ENCODE measurements around the gene CDCA7L. TPM values are rescaled to one million over a fixed set of nuclear protein-coding genes. Genes with fewer than 3 reads are reported as not detected.

The CDCA7L gene
- total RNA-seq, 1 experiment from 2014 or later: 39.9 TPM

DNA sequence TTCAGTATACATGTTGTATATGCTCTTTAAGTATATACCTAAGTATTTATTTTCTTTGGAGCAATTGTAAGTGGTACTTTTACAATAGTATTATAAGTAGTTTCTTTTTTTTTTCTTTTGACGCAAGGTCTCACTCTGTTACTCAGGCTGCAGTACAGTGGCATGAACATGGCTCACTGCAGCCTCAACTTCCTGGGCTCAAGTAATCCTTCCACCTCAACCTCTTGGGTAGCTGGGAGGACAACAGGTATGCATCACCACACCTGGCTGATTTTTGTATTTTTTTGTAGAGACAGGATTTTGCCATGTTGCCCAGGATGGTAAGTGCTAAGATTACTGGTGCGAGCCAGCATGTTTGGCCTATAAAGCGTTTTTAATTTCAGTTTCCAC, 13.7 kb upstream of the CDCA7L start:
- no peak for DNase-seq (ENCODE audit: low read depth in 1 of 2, low spot score in 2 of 2)
- Histone ChIP-seq H3K4me3 (no peak overlapping the region), H3K36me3 (no peaks in the 10 kb centered on the region), H3K9me3 (replicated peaks) (no peaks in the 10 kb centered on the region; the same call in 1 of the 2 replicates), H3K27me3 (replicated peaks) (no peaks in the 10 kb centered on the region), H3K4me1 (replicated peaks) (peaks cover 18% of the 10 kb centered on the region), H3K27ac (no peak overlapping the region)

DNA sequence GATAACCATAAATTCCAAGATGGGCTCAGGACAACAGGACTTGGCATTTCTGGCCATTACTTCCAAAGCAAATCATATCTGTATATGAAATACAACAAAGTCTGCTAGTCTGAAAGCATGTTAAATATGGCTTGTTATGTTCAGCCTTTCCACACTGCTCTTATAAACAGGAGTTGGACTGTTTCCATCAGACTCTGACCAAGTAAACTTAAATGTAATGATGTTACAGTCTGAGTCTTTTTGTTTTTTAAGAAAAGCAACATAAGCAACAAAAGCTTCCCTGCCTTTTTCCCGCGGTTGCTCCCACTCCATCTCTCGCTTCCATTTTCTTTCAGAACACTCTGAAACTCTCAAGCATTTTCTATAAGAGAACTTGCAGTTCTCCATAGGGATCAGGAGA, 8.1 kb upstream of the CDCA7L start:
- no peak overlapping the region for H3K27ac ChIP-seq
- no peaks in the 10 kb centered on the region for H3K27me3 ChIP-seq (replicated peaks)
- no peaks in the 10 kb centered on the region for H3K36me3 ChIP-seq
- no peak overlapping the region for H3K4me3 ChIP-seq
- no peaks in the 10 kb centered on the region for H3K9me3 ChIP-seq (replicated peaks)
- no peaks in the 10 kb centered on the region for H3K4me1 ChIP-seq (replicated peaks)
- DNase-seq (ENCODE audit: low read depth in 1 of 2, low spot score in 2 of 2): no peak

DNA sequence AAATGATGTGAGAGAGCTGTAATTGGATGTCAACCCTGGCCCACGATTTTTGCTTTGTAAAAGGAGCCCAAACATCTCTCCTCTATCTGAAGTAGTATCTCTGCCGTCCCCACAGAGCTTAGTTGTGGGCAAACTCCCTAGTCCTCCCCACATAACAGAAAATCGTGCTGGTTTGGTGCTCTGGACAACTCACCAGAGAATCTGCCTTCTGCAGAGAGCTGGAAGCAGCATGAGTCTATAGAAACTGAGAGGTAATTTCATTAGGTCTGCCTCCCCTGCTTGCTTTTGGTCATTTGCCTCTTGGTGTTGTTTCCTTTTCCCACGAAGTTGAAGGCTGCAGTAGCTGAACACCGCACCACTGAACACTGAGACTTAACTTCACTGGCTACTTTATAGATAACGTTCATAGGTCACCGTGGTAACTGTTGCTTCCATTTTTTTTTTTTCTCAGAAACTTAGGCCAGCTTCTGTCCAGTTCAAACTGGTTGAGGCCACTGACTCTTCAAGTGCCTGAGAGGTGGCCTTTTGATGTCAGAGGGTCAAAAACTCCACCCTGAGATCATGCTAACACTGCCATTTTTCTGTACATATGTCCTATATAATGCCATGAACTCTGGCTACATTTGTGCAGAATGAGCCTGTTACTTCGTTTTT, 3.3 kb upstream of the CDCA7L start:
- no peak for DNase-seq (ENCODE audit: low read depth in 1 of 2, low spot score in 2 of 2)
- Histone ChIP-seq H3K9me3 (replicated peaks) (no peaks in the 10 kb centered on the region), H3K27ac (no peak overlapping the region), H3K4me3 (no peak overlapping the region), H3K4me1 (replicated peaks) (peaks cover 7% of the 10 kb centered on the region), H3K27me3 (replicated peaks) (no peaks in the 10 kb centered on the region), H3K36me3 (peaks cover 4% of the 10 kb centered on the region; the same call in 1 of the 2 replicates)

DNA sequence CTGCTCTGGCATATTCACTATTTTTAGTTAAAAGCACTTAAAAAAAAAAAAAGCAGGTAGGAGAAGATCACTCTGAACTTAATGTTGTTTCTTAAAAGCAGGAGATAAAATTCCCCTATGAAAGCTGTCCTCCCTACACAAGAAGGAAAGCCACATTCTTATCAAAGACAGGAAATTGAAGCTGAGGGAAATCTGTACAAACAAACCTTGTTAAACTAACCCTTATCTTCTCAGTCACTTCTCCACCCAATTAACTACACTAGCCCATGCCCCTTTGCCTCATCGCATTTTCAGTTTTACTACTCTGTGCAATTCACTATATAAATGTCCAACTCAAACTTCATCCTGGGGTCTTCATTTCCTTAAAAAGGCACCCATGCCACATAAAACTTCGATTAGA, 2.7 kb upstream of the CDCA7L start:
- no peaks in the 10 kb centered on the region for H3K27me3 ChIP-seq (replicated peaks)
- no peak overlapping the region for H3K4me3 ChIP-seq
- H3K27ac ChIP-seq: no peak overlapping the region
- no peaks in the 10 kb centered on the region for H3K9me3 ChIP-seq (replicated peaks)
- peaks cover 4% of the 10 kb centered on the region; the same call in 1 of the 2 replicates for H3K36me3 ChIP-seq
- no peak for DNase-seq (ENCODE audit: low read depth in 1 of 2, low spot score in 2 of 2)
- H3K4me1 ChIP-seq (replicated peaks): peaks cover 13% of the 10 kb centered on the region

DNA sequence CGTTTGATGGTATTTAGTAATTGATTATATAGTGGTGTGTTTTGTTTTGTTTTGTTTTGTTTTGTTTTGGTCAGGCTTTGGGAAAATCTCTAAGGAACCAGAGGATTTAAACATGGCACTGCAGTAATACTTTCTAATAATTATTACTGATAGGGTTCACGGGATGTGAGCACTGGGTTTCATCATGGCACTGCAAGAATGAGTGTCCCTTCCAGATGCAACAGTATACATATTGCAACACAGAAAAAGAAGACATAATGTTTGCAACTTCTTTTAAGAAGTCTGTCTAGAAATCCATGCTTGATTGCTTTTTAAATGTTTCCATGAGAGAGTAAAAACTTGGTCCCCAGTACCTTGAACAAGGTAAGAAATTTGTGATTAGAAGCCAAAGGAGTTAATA, 2.2 kb upstream of the CDCA7L start:
- Histone ChIP-seq H3K4me3 (no peak overlapping the region), H3K9me3 (replicated peaks) (no peaks in the 10 kb centered on the region), H3K27me3 (replicated peaks) (no peaks in the 10 kb centered on the region), H3K4me1 (replicated peaks) (peaks cover 13% of the 10 kb centered on the region), H3K27ac (no peak overlapping the region), H3K36me3 (peaks cover 4% of the 10 kb centered on the region; the same call in 1 of the 2 replicates)
- no peak for DNase-seq (ENCODE audit: low read depth in 1 of 2, low spot score in 2 of 2)

DNA sequence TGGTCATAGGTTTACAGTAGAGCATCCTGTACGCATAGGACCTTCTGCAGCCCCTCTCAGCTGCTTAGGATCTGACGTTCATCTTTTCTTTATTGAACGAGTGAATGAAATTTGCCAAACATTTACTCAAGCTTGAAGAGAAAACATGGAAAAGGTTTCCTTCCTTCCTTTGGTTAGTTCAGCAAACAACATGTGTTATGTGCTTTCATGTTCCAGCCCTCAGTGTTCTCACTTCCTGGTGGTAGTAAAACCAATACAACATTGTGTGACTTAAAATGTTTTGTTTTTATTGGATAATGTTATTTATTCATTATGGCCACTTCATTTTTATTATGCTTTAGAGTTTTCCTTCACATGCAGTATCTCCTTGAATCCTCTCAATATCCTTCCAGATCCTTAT, 1.4 kb upstream of the CDCA7L start:
- peaks cover 13% of the 10 kb centered on the region for H3K4me1 ChIP-seq (replicated peaks)
- no peak overlapping the region for H3K27ac ChIP-seq
- no peaks in the 10 kb centered on the region for H3K9me3 ChIP-seq (replicated peaks)
- DNase-seq (ENCODE audit: low read depth in 1 of 2, low spot score in 2 of 2): no peak
- H3K36me3 ChIP-seq: peaks cover 4% of the 10 kb centered on the region; the same call in 1 of the 2 replicates
- H3K27me3 ChIP-seq (replicated peaks): no peaks in the 10 kb centered on the region
- H3K4me3 ChIP-seq: no peak overlapping the region

DNA sequence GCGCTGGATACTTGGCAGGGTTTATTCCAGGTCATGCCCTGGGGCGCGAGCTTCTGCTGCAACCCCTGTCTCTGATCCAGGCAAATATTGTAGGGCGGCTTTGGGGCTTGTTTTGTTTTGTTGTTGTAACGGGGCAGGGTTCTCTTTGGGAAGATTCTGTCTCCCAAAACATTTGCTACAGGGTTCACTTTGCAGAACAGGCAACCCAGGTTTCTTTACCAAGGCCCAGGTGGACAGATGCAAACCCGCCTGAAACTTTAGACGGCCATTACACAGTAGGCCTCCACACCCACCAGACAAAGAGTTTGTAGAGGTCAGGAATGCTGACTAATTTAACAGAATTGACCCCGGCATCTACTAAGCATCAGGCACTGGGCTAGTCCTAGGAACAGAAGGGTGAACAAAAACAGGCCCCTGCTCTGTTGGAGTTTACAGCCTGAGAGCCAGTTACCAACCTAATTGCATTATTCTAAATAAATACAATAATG, 567 bp upstream of the CDCA7L start:
- H3K4me1 ChIP-seq (replicated peaks): peaks cover 13% of the 10 kb centered on the region
- no peak for DNase-seq (ENCODE audit: low read depth in 1 of 2, low spot score in 2 of 2)
- H3K4me3 ChIP-seq: peak overlapping the region; percentile 66
- peaks cover 4% of the 10 kb centered on the region; the same call in 1 of the 2 replicates for H3K36me3 ChIP-seq
- H3K27ac ChIP-seq: peak overlapping the region; percentile 93
- H3K9me3 ChIP-seq (replicated peaks): no peaks in the 10 kb centered on the region
- H3K27me3 ChIP-seq (replicated peaks): no peaks in the 10 kb centered on the region

DNA sequence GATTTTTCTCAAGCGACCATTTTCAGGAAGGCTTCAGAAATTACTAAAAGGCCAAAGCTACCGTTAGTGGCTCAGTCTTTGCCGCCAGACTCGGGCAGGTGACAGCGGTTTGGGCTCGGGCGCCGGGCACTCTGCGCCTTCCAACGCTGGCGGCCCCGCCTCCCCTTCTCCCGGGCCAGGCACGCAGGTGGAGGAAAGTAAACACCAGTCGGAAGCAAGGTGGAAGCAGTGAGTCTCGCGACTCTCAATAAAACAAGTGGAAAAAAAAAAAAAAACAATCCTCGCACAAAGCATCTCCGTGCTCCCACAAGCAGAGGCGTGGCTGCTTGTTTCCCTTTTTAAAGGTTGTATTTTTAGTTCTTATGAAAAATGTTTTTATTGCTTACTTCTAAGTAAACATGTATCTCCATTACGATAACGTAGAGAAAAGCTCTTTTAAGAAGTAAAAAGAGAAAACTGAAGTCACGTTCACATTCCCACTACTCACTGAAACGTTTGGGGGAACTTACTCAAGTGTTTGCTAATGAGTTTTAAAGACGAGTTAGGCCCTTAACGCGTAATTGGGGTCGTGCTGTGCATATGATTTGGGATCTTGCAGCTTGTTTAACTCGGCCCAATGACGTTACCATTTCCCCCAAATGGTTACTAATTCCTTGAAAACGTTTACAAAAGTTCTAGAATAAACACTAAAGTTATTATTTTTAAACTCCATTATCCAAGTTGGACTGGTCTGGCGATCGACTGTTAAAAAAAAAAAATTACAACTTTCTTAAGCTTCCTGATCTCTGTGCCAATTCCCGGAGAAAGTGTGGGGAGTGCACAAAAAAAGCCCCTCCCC, 864 bp downstream of the CDCA7L start:
- H3K9me3 ChIP-seq (replicated peaks): no peaks in the 10 kb centered on the region
- peaks cover 13% of the 10 kb centered on the region for H3K4me1 ChIP-seq (replicated peaks)
- H3K27me3 ChIP-seq (replicated peaks): no peaks in the 10 kb centered on the region
- DNase-seq (ENCODE audit: low read depth in 1 of 2, low spot score in 2 of 2): peak in 1 of 2 experiments; percentile 20
- H3K27ac ChIP-seq: peak overlapping the region; percentile 93
- peaks cover 4% of the 10 kb centered on the region; the same call in 1 of the 2 replicates for H3K36me3 ChIP-seq
- H3K4me3 ChIP-seq: peak overlapping the region; percentile 66

- Histone ChIP-seq H3K9me3 (replicated peaks) (no peaks in the 10 kb centered on the region), H3K27ac (no peak overlapping the region), H3K36me3 (peaks cover 4% of the 10 kb centered on the region; the same call in 1 of the 2 replicates), H3K4me1 (replicated peaks) (peaks cover 23% of the 10 kb centered on the region), H3K27me3 (replicated peaks) (no peaks in the 10 kb centered on the region), H3K4me3 (no peak overlapping the region)
- no peak for DNase-seq (ENCODE audit: low read depth in 1 of 2, low spot score in 2 of 2)
These were observed 2.3 kb downstream of the CDCA7L start for GRCh38 chr7:21943436-21943835.

DNA sequence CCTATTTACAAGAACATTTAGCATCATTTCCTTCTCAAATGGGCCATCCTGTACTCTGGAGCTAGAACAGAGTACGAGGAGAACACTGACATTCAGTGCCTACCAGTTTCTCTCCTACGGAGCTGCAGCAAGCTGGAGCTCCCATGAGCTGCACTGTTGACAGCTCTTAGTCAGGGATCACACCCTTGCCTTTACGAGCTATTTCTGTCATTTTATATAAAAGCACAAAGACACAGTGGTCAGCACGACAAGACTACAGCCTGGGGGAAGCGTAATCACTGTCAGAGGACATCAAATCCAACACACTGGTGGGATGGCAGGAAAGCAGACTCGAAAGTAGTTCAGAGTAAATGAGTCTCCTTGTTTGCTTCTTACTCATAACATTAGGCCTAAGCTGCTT, 2.7 kb downstream of the CDCA7L start:
- no peaks in the 10 kb centered on the region for H3K9me3 ChIP-seq (replicated peaks)
- H3K4me3 ChIP-seq: no peak overlapping the region
- peaks cover 28% of the 10 kb centered on the region for H3K4me1 ChIP-seq (replicated peaks)
- peaks cover 8% of the 10 kb centered on the region; the same call in 1 of the 2 replicates for H3K36me3 ChIP-seq
- no peak for DNase-seq (ENCODE audit: low read depth in 1 of 2, low spot score in 2 of 2)
- no peak overlapping the region for H3K27ac ChIP-seq
- H3K27me3 ChIP-seq (replicated peaks): no peaks in the 10 kb centered on the region

GRCh38 chr7:21941611-21942141, 4.0 kb downstream of the CDCA7L start:
- DNase-seq (ENCODE audit: low read depth in 1 of 2, low spot score in 2 of 2): no peak

DNA sequence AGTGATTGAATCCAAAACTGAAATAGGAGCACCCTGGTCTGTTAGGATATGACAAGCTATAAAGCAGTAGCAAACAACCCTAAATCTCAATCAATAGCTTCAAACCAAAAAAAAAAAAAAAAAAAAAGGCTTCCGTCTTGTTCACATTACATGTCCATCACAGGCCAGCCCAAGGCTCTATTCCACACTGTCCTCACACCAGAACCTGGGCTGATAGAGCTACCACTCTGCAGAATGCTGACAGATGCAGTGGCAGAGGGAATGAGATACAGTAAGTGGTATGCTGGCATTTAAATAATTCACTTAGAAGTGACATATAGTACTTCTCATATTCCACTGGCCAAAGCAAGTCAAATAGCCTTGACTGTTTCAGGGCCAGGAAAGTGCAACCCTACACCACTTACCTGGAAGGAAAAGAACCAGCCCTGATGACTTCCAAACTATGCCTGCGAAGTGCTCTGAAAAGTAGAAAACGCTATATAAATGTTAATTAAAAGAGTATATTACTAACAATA, 5.8 kb downstream of the CDCA7L start:
- Histone ChIP-seq H3K27ac (no peak overlapping the region), H3K9me3 (replicated peaks) (no peaks in the 10 kb centered on the region), H3K4me3 (no peak overlapping the region), H3K27me3 (replicated peaks) (no peaks in the 10 kb centered on the region), H3K4me1 (replicated peaks) (peaks cover 21% of the 10 kb centered on the region), H3K36me3 (peaks cover 10% of the 10 kb centered on the region; the same call in 1 of the 2 replicates)
- no peak for DNase-seq (ENCODE audit: low read depth in 1 of 2, low spot score in 2 of 2)

More at GRCh38 chr7:21941611-21942141, 4.0 kb downstream of the CDCA7L start:
- no peak overlapping the region for H3K4me3 ChIP-seq
- no peak overlapping the region for H3K27ac ChIP-seq
- peaks cover 14% of the 10 kb centered on the region; the same call in 1 of the 2 replicates for H3K36me3 ChIP-seq
- no peaks in the 10 kb centered on the region for H3K27me3 ChIP-seq (replicated peaks)
- no peaks in the 10 kb centered on the region for H3K9me3 ChIP-seq (replicated peaks)
- peaks cover 28% of the 10 kb centered on the region for H3K4me1 ChIP-seq (replicated peaks)

- Histone ChIP-seq H3K9me3 (replicated peaks) (no peaks in the 10 kb centered on the region), H3K27ac (no peak overlapping the region), H3K4me3 (no peak overlapping the region), H3K4me1 (replicated peaks) (peaks cover 21% of the 10 kb centered on the region), H3K27me3 (replicated peaks) (no peaks in the 10 kb centered on the region), H3K36me3 (peaks cover 10% of the 10 kb centered on the region; the same call in 1 of the 2 replicates)
- DNase-seq (ENCODE audit: low read depth in 1 of 2, low spot score in 2 of 2): no peak
These were observed 6.4 kb downstream of the CDCA7L start for GRCh38 chr7:21939136-21939857.
